GM12872 (cell line): Measurements from ENCODE around the gene PIK3CG.

Experiments used
- CTCF ChIP-seq: IDR thresholded peaks from 3 replicates; pipeline ENCODE4 v1.5.1; 2011; ENCODE audit warnings: low read depth, mild to moderate bottlenecking, low read length, moderate library complexity; ENCODE audit not compliant: insufficient read depth

Gene PIK3CG

DNA sequence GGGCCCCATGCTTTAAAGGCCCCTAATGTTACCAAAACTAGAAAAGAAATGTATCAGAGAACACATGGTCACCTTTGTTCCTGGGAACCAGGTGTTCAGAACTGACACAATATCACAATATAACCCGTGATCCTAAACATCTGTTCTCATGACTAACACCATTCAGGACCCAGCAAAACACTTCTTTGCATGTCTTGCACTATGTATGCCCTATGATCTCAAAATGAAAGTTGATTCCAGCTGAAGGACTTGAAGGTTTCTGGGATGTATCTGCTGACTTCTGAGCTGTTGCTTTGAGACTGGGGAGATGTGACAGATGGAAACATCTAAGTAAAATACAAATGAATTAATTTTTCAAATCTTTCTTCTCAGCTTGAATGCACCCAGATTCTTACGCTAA is 37.5 kb upstream of the PIK3CG start:
- no peak for TF ChIP-seq CTCF

- no peak for TF ChIP-seq CTCF
These were observed 35.6 kb upstream of the PIK3CG start for GRCh38 chr7:106829496-106829895.

GRCh38 chr7:106836816-106837215 is 28.3 kb upstream of the PIK3CG start:
- TF ChIP-seq CTCF: no peak

DNA sequence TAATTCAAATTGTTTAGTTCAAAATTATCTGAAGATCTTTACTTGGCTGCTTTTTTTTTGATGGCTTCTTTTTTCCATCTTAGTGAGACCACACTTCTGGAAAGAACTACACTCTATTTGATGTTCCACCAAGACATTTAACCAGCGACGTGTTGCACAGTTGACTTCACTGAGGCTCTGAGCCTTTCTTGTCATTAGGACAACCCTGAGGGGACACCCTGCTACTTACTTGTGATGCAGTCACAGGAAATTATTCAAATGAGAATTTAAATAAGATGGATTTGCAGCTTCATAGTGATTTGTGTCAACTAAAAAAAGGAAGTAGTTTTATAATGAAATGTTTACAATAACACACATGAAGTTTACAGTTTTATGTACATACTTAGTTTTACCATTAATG is 25.6 kb upstream of the PIK3CG start:
- no peak for TF ChIP-seq CTCF

DNA sequence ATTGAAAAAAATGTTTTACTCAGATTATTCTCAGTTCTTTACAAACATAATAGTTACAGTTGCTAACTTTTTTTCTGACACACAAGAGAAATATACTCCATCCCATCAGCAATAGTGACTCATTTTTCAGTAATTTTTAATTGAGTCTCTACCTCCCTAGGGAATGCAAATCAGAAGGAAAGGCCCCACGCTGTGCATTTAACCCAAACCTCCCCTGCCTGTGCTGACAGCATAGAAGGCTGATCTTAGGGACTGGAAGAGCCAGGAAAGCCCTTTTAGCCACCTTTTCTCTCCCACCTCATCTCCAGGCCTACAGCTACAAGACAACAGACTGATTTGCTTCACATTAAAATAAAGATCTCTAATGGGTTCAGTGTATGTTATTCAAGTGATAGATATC is 24.7 kb upstream of the PIK3CG start:
- no peak for TF ChIP-seq CTCF

DNA sequence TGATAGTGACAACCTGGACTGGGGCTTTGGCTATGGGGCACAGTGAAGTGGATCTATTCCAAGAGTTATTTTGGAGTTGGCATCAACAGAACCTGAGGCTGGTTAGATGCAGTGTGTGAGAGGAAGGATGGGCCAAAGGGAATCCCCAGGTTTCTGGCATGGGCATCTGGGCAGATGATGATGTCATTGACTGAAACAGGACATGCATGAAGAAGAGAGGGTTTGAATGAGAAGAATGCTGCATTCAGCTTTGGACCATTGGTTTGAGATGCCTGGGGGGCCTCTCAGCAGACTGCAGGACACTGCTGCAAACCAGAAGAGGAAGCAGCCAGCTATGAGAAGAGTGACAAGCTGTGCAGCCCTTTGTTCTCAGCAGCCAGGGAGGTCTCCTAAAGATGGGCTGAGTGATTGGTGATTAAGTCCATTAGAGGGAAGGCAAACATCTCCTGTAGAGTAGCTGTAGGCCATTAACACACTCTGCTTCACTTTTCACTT is 23.1 kb upstream of the PIK3CG start:
- TF ChIP-seq CTCF: no peak

DNA sequence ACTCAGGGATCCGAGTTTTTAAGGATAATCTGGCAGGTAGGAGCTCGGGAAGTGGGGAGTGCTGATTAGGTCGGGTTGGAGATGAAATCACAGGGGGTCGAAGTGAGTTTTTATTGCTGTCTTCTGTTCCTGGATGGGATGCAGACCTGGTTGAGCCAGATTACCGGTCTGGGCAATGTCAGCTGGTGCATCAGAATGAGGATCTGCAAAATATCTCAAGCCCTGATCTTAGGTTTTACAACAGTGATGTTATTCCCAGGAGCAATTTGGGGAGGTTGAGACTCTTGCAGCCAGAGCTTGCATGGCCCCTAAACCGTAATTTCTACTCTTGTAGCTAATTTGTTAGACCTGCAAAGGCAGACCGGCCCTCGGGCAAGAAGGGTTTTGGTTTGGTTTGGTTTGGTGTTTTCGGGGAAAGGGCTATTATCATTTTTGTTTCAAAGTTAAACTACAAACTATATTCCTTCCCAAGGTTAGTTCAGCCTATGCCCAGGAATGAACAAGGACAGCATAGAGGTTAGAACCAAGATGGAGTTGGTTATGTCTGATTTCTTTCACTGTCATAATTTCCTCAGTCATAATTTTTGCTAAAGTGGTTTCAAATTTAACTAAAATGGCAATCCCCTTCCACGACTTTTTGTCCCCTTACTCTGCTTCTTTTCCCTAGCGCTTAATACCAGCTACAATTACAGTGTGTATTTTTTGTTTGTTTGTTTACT is 20.6 kb upstream of the PIK3CG start:
- TF ChIP-seq CTCF: no peak
